GM21447 (cell line): ENCODE data around the gene TRPV2.
A peak's percentile ranks its signal among the peaks of the same experiment; 100 is the strongest.

Experiments
- ATAC-seq: cut with Tn5 transposase; IDR thresholded peaks from one replicate; pipeline ENCODE4 v1.9.1; 2021; ENCODE audit not compliant: unreplicated experiment

Gene TRPV2

GRCh38 chr17:16406742-16407674 lies 8.4 kb upstream of the TRPV2 start:
- ATAC-seq, result no peak

GRCh38 chr17:16407911-16408588 lies 7.3 kb upstream of the TRPV2 start:
- ATAC-seq, result peak; percentile 85

- no peak for ATAC-seq
These were observed 2.0 kb downstream of the TRPV2 start for GRCh38 chr17:16417399-16417798.

GRCh38 chr17:16417896-16418684 lies 2.7 kb downstream of the TRPV2 start:
- ATAC-seq, result no peak

GRCh38 chr17:16418685-16419068 lies 3.3 kb downstream of the TRPV2 start:
- no peak for ATAC-seq

GRCh38 chr17:16419074-16419928 lies 3.9 kb downstream of the TRPV2 start:
- ATAC-seq, result peak; percentile 43

GRCh38 chr17:16419929-16420271 lies 4.5 kb downstream of the TRPV2 start:
- ATAC-seq, result no peak

GRCh38 chr17:16422416-16422815 lies 7.0 kb downstream of the TRPV2 start:
- no peak for ATAC-seq

GRCh38 chr17:16423226-16423872 lies 8.0 kb downstream of the TRPV2 start:
- no peak for ATAC-seq

GRCh38 chr17:16425202-16425601 lies 9.8 kb downstream of the TRPV2 start:
- no peak for ATAC-seq

- no peak for ATAC-seq
These were observed 10.6 kb downstream of the TRPV2 start for GRCh38 chr17:16425698-16426659.

- no peak for ATAC-seq
These were observed 11.6 kb downstream of the TRPV2 start for GRCh38 chr17:16427020-16427419.

- no peak for ATAC-seq
These were observed 12.9 kb downstream of the TRPV2 start for GRCh38 chr17:16428098-16428882.

- ATAC-seq, result no peak
These were observed 13.7 kb downstream of the TRPV2 start for GRCh38 chr17:16429083-16429482.

- no peak for ATAC-seq
These were observed 15.3 kb downstream of the TRPV2 start for GRCh38 chr17:16430650-16431049.

GRCh38 chr17:16432017-16432416 lies 16.6 kb downstream of the TRPV2 start:
- no peak for ATAC-seq

- ATAC-seq, result no peak
These were observed 18.1 kb downstream of the TRPV2 start for GRCh38 chr17:16433514-16433913.

GRCh38 chr17:16434662-16435061 lies 19.3 kb downstream of the TRPV2 start:
- ATAC-seq, result no peak
